Parathyroid adenoma (tissue), 2 donors: ENCODE results near the gene HSD17B11.
"Not testable (repeated sequence)": the region's sequence is repeated elsewhere in the genome, so short reads cannot be mapped to it uniquely, and the experiment has no call there.

Experiments used
- H2AFZ ChIP-seq: fragments of 300-600 bp; sonication (generic); one replicate; pipeline ENCODE4 v1.7.0; 2017; ENCODE audit warnings: antibody characterized with exemption, mild to moderate bottlenecking
- H3K27ac ChIP-seq: fragments of 300-600 bp; sonication (generic); one replicate; pipeline ENCODE4 v1.7.0; 2017
- H3K27me3 ChIP-seq: fragments of 300-600 bp; sonication (generic); one replicate; pipeline ENCODE4 v1.7.0; 2017; ENCODE audit warnings: low read length; ENCODE audit not compliant: control insufficient read depth, insufficient read depth
- H3K36me3 ChIP-seq: fragments of 300-600 bp; sonication (generic); one replicate; pipeline ENCODE4 v1.7.0; 2017; ENCODE audit warnings: low read length; ENCODE audit not compliant: control insufficient read depth, insufficient read depth
- H3K4me1 ChIP-seq: fragments of 300-600 bp; sonication (generic); one replicate; pipeline ENCODE4 v1.7.0; 2017; ENCODE audit warnings: control low read depth
- H3K4me2 ChIP-seq: fragments of 300-600 bp; sonication (generic); one replicate; pipeline ENCODE4 v1.7.0; 2017; ENCODE audit warnings: low read length
- H3K4me3 ChIP-seq: fragments of 300-600 bp; sonication (generic); one replicate; pipeline ENCODE4 v1.7.0; 2017; ENCODE audit warnings: low read depth, low read length
- H3K79me2 ChIP-seq: fragments of 300-600 bp; sonication (generic); one replicate; pipeline ENCODE4 v1.7.0; 2017; ENCODE audit warnings: control low read depth
- H3K9ac ChIP-seq: fragments of 300-600 bp; sonication (generic); one replicate; pipeline ENCODE4 v1.7.0; 2017; ENCODE audit warnings: mild to moderate bottlenecking
- H3K9me3 ChIP-seq: fragments of 300-600 bp; sonication (generic); one replicate; pipeline ENCODE4 v1.7.0; 2017; ENCODE audit warnings: low read length; ENCODE audit not compliant: control insufficient read depth
- TF ChIP-seq, protein P1 (sequence below): fragments of 300-600 bp; sonication (generic); IDR thresholded peaks from one replicate; pipeline ENCODE4 v1.7.0; 2017; ENCODE audit warnings: antibody characterized with exemption, mild to moderate bottlenecking
- donor health status: primary hyperparathyroidism.

HSD17B11 gene

DNA sequence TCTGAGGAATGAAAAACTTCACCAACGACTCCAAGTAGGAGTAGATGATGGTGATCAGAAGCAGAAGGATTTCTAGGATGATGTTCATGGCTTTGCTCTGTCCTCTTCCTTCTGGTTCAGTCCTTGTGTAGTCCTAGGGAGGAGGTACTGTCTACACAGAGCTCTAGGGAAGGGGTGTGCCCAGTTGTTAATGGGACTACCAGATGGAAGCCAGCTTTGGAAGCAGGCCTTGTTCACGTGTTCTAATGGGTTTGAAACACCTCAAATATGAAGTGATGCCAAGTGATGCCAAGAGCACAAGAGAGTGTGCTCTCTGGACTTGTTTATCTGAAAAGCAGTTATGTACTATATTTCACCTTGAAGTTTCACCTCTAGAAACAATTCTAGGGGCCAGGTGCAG lies 68.2 kb downstream of the HSD17B11 start, which contains the start of gene HSD17B13:
HSD17B13 (minus strand) TSS at position 129 of the 400 bp plus-strand sequence; CDS start at position 88, 41 bp downstream.
- no peak within 1 kb of the TSS for H3K27ac ChIP-seq
- no peak within 1 kb of the TSS for H3K4me3 ChIP-seq
- no peak within 1 kb of the TSS for H3K9ac ChIP-seq
- no peaks in the 10 kb centered on the region for H3K4me1 ChIP-seq
- TF ChIP-seq, protein P1, sequence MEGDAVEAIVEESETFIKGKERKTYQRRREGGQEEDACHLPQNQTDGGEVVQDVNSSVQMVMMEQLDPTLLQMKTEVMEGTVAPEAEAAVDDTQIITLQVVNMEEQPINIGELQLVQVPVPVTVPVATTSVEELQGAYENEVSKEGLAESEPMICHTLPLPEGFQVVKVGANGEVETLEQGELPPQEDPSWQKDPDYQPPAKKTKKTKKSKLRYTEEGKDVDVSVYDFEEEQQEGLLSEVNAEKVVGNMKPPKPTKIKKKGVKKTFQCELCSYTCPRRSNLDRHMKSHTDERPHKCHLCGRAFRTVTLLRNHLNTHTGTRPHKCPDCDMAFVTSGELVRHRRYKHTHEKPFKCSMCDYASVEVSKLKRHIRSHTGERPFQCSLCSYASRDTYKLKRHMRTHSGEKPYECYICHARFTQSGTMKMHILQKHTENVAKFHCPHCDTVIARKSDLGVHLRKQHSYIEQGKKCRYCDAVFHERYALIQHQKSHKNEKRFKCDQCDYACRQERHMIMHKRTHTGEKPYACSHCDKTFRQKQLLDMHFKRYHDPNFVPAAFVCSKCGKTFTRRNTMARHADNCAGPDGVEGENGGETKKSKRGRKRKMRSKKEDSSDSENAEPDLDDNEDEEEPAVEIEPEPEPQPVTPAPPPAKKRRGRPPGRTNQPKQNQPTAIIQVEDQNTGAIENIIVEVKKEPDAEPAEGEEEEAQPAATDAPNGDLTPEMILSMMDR = no peak
- H3K4me2 ChIP-seq = no peak within 1 kb of the TSS
- no peak within 1 kb of the TSS for H2AFZ ChIP-seq
- H3K27me3 ChIP-seq = no peaks in the 10 kb centered on the region
- H3K36me3 ChIP-seq = no peaks in the 10 kb centered on the region
- no peaks in the 10 kb centered on the region for H3K9me3 ChIP-seq
- H3K79me2 ChIP-seq = no peaks in the 10 kb centered on the region

DNA sequence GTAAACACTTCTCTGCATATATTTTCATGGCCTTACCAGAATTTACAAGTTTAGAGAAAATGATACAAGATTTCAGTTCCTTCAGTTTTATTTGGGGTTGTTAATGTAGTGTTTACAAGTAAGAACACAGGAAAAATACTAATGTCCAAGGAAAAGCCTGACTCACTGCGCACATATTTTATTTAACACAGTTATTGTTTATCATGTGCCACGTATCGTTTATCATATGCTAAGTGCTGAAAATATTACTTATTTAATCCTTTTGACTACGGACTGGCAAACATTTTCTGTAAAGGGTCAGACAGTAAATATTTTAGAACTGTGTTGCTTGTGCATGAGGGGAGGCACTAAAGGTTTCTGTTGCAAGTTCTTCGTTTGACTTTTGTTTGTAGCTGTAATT lies 69.1 kb downstream of the HSD17B11 start:
- H3K9me3 ChIP-seq = no peaks in the 10 kb centered on the region
- no peaks in the 10 kb centered on the region for H3K36me3 ChIP-seq
- no peak overlapping the region for H3K27ac ChIP-seq
- no peaks in the 10 kb centered on the region for H3K79me2 ChIP-seq
- H3K4me3 ChIP-seq = no peak overlapping the region
- H3K27me3 ChIP-seq = no peaks in the 10 kb centered on the region
- H3K9ac ChIP-seq = no peak overlapping the region
- no peak overlapping the region for H3K4me2 ChIP-seq
- TF ChIP-seq, protein P1 = no peak
- H3K4me1 ChIP-seq = no peaks in the 10 kb centered on the region
- H2AFZ ChIP-seq = no peak overlapping the region

DNA sequence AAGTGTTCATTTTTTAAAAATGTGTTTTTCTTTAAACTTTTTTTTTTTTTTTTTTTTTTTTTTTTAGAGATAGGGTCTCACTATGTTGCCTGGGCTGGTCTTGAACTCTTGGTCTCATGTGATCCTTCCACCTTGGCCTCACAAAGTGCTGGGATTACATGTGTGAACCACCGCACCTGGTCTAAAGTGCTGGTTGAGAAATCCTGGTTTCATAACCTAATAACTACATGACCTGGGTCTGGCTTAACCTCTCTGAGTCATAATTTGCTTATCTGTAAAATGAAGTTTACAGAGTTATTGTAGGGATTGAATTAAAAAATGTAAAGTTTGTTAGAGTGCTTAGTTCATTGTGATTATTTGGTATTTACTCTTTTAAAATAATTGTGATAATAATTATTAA lies 73.5 kb downstream of the HSD17B11 start:
- no peaks in the 10 kb centered on the region for H3K36me3 ChIP-seq
- no peak overlapping the region for H3K4me2 ChIP-seq
- TF ChIP-seq, protein P1 = no peak
- H2AFZ ChIP-seq = no peak overlapping the region
- H3K27ac ChIP-seq = no peak overlapping the region
- no peak overlapping the region for H3K9ac ChIP-seq
- H3K4me3 ChIP-seq = no peak overlapping the region
- no peaks in the 10 kb centered on the region for H3K9me3 ChIP-seq
- H3K4me1 ChIP-seq = no peaks in the 10 kb centered on the region
- H3K79me2 ChIP-seq = no peaks in the 10 kb centered on the region
- no peaks in the 10 kb centered on the region for H3K27me3 ChIP-seq

DNA sequence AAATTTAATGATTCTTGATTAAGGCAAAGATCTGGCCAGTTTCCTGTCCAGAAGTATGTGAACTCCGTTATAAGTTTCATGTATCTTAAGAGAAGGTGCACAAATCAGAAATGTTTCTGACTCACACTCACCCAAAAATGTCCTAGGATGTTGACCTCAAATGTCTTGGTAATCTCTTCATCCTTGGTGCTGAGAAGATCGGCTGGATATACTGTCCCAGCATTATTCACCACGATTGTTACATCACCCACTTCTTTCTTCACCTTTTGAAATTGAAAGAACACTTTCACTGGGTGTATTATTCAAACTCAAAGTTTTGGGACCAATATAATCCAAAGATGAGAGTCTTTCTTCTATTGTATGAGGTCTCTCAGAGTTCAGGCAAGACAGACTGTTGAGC lies 74.0 kb downstream of the HSD17B11 start:
- H3K27me3 ChIP-seq = no peaks in the 10 kb centered on the region
- TF ChIP-seq, protein P1 = no peak
- no peaks in the 10 kb centered on the region for H3K9me3 ChIP-seq
- no peak overlapping the region for H3K4me2 ChIP-seq
- H3K36me3 ChIP-seq = no peaks in the 10 kb centered on the region
- H3K79me2 ChIP-seq = no peaks in the 10 kb centered on the region
- no peak overlapping the region for H3K4me3 ChIP-seq
- H3K9ac ChIP-seq = no peak overlapping the region
- no peak overlapping the region for H3K27ac ChIP-seq
- no peaks in the 10 kb centered on the region for H3K4me1 ChIP-seq
- H2AFZ ChIP-seq = no peak overlapping the region

DNA sequence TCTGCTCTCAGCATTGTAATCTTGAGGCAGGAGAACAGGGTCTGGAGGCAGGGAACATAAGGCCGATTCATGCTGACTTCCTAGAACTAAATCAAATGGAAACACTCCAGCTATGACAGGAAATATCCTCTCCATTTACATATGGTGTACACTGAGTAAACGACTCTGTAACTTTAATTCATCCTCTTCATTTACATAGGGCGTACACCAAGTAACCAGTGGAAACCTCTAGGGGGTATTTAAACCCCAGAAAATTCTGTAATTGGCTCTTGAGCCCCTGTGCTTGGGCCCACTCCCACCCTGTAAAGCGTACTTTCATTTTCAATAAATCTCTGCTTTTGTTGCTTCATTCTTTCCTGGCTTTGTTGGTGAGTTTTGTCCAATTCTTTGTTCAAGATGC lies 76.0 kb downstream of the HSD17B11 start:
- not testable (repeated sequence) for H2AFZ ChIP-seq
- H3K27ac ChIP-seq = peak overlapping the region; percentile 36

More for the DNA sequence above, 76.0 kb downstream of the HSD17B11 start:
- not testable (repeated sequence) for H3K4me2 ChIP-seq, H3K9me3 ChIP-seq, H3K4me3 ChIP-seq, H3K79me2 ChIP-seq, H3K27me3 ChIP-seq, H3K4me1 ChIP-seq, H3K9ac ChIP-seq, H3K36me3 ChIP-seq
